SK-N-SH (cell line): ENCODE results near the gene ALDOA. TPM values are rescaled to one million over a fixed set of nuclear protein-coding genes. Genes with fewer than 3 reads are reported as not detected.

Experiments
- CTCF ChIA-PET: fragments of 300-600, 350-600 bp; formaldehyde crosslinking; extraction: SDS; loops from one replicate; lab custom pipeline; 2021; lab: Yijun Ruan, JAX
- POLR2A ChIA-PET: fragments of 350-600 bp; sonication (Branson Sonifier 250); formaldehyde crosslinking; extraction: SDS; loops from one replicate; lab custom pipeline; 2020; ENCODE audit warnings: antibody characterized with exemption, inconsistent platforms; lab: Yijun Ruan, JAX
- DNase-seq: peaks from one replicate; pipeline ENCODE4 v3.0.0; 2012
- H2AFZ ChIP-seq: fragments of 200-600 bp; sonication (generic); 2 replicates; pipeline ENCODE4 v1.8.1; 2016; ENCODE audit warnings: antibody characterized with exemption, mild to moderate bottlenecking, low read depth
- H3F3A ChIP-seq: fragments of 200-600 bp; sonication (generic); replicated peaks from 2 replicates; pipeline ENCODE3; 2016; ENCODE audit warnings: antibody characterized with exemption, mild to moderate bottlenecking; ENCODE audit not compliant: insufficient read depth
- H3K27ac ChIP-seq, 2 experiments: fragments of 200-500 bp in 1 of 2; fragments of 200-600 bp in 1 of 2; sonication (Bioruptor generic) in 1 of 2; sonication (generic), shearing (Covaris generic) in 1 of 2; 2 replicates each; pipeline versions ENCODE4 v1.5.1 to v1.6.1; 2014 to 2016; ENCODE audit warnings: low read depth in 2 of 2, inconsistent platforms in 1 of 2, low read length in 1 of 2, mild to moderate bottlenecking in 1 of 2, mixed read lengths in 1 of 2
- H3K27me3 ChIP-seq: fragments of 200-600 bp; sonication (generic), shearing (Covaris generic); 2 replicates; pipeline ENCODE4 v1.6.1; 2016; ENCODE audit warnings: mixed run types; ENCODE audit not compliant: insufficient read depth
- H3K36me3 ChIP-seq, 2 experiments: fragments of 200-500 bp in 1 of 2; fragments of 200-600 bp in 1 of 2; sonication (Bioruptor generic) in 1 of 2; sonication (generic) in 1 of 2; replicated peaks in 1 of 2; 2 replicates each; pipeline versions ENCODE3 to v1.5.1; 2014 to 2016; ENCODE audit warnings: low read length in 1 of 2, mild to moderate bottlenecking in 1 of 2; ENCODE audit not compliant: insufficient read depth in 2 of 2, control insufficient read depth in 1 of 2
- H3K4me1 ChIP-seq, 2 experiments: fragments of 200-500 bp in 1 of 2; fragments of 200-600 bp in 1 of 2; sonication (Bioruptor generic) in 1 of 2; sonication (generic), shearing (Covaris generic) in 1 of 2; 2 replicates each; pipeline versions ENCODE4 v1.5.1 to v1.6.1; 2014 to 2016; ENCODE audit warnings: low read depth in 1 of 2, low read length in 1 of 2, mixed run types in 1 of 2; ENCODE audit not compliant: insufficient read depth in 2 of 2, control insufficient read depth in 1 of 2
- H3K4me2 ChIP-seq: fragments of 200-600 bp; sonication (generic), shearing (Covaris generic); 2 replicates; pipeline ENCODE4 v1.6.1; 2017; ENCODE audit warnings: mixed run types
- H3K4me3 ChIP-seq, 2 experiments: fragments of 200-500 bp in 1 of 2; fragments of 200-600 bp in 1 of 2; sonication (Bioruptor generic) in 1 of 2; sonication (generic), shearing (Covaris generic) in 1 of 2; 2 replicates each; pipeline versions ENCODE4 v1.5.1 to v1.8.1; 2014 to 2016; ENCODE audit warnings: low read depth in 2 of 2, inconsistent platforms in 1 of 2, low read length in 1 of 2, mild to moderate bottlenecking in 1 of 2, mixed read lengths in 1 of 2, moderate library complexity in 1 of 2
- H3K79me2 ChIP-seq: fragments of 200-600 bp; sonication (generic); 2 replicates; pipeline ENCODE4 v1.8.1; 2017; ENCODE audit warnings: mild to moderate bottlenecking; ENCODE audit not compliant: insufficient read depth
- H3K9ac ChIP-seq: fragments of 200-600 bp; sonication (generic); 2 replicates; pipeline ENCODE4 v1.6.1; 2017; ENCODE audit warnings: mixed run types
- H3K9me2 ChIP-seq: fragments of 200-600 bp; sonication (generic); 2 replicates; pipeline ENCODE4 v1.6.1; 2017; ENCODE audit warnings: mixed run types
- H3K9me3 ChIP-seq: fragments of 200-600 bp; sonication (generic); 2 replicates; pipeline ENCODE4 v1.6.1; 2017; ENCODE audit warnings: mixed run types, mild to moderate bottlenecking, moderate library complexity
- H4K20me1 ChIP-seq: fragments of 200-600 bp; sonication (generic); 2 replicates; pipeline ENCODE4 v1.6.1; 2017; ENCODE audit warnings: mild to moderate bottlenecking, mixed run types; ENCODE audit not compliant: insufficient read depth
- ELF1 ChIP-seq: IDR thresholded peaks from 2 replicates; pipeline ENCODE4 v1.4.0; 2012
- EP300 ChIP-seq, 2 experiments: IDR thresholded peaks; 2 replicates each; pipeline versions ENCODE4 v1.4.0 to v1.6.1; 2012; ENCODE audit warnings: borderline replicate concordance in 1 of 2, low read depth in 1 of 2, low read length in 1 of 2
- EZH2phosphoT487 ChIP-seq: fragments of 200-600 bp; sonication (generic); IDR thresholded peaks from 2 replicates; pipeline ENCODE4 v1.6.1; 2017; ENCODE audit warnings: low read depth, mixed run types, mild to moderate bottlenecking, antibody characterized with exemption, moderate library complexity, borderline replicate concordance
- FOXJ3 ChIP-seq: sonication (generic); formaldehyde crosslinking; IDR thresholded peaks from 2 replicates; pipeline ENCODE4 v1.5.1; 2020; ENCODE audit warnings: mild to moderate bottlenecking, missing genetic modification reagents
- FOXM1 ChIP-seq: IDR thresholded peaks from 2 replicates; pipeline ENCODE4 v1.4.0; 2012; ENCODE audit warnings: low read depth, mild to moderate bottlenecking
- GABPA ChIP-seq: IDR thresholded peaks from 2 replicates; pipeline ENCODE4 v1.4.0; 2012; ENCODE audit warnings: low read depth, mild to moderate bottlenecking
- GATA2 ChIP-seq: sonication (generic); formaldehyde crosslinking; IDR thresholded peaks from 2 replicates; pipeline ENCODE4 v1.5.0; 2020; ENCODE audit warnings: mild to moderate bottlenecking, missing genetic modification reagents
- JUND ChIP-seq: IDR thresholded peaks from 2 replicates; pipeline ENCODE4 v1.4.0; 2012
- MAX ChIP-seq: IDR thresholded peaks from 2 replicates; pipeline ENCODE4 v1.4.0; 2012; ENCODE audit warnings: low read depth
- MXI1 ChIP-seq: IDR thresholded peaks from 2 replicates; pipeline ENCODE4 v1.6.1; 2012; ENCODE audit warnings: mild to moderate bottlenecking, low read depth, low read length, improper control_type of control experiment
- POLR2AphosphoS5 ChIP-seq: IDR thresholded peaks from 2 replicates; pipeline ENCODE4 v1.6.1; 2012; ENCODE audit warnings: low read depth, low read length
- RXRA ChIP-seq: IDR thresholded peaks from 2 replicates; pipeline ENCODE4 v1.4.0; 2012; ENCODE audit warnings: low read depth, mild to moderate bottlenecking, borderline replicate concordance
- SIN3A ChIP-seq: IDR thresholded peaks from 2 replicates; pipeline ENCODE4 v1.6.1; 2012; ENCODE audit warnings: low read depth, mild to moderate bottlenecking, low read length, moderate library complexity, borderline replicate concordance
- SMC3 ChIP-seq: IDR thresholded peaks from 2 replicates; pipeline ENCODE4 v1.6.1; 2012; ENCODE audit warnings: low read depth, low read length, improper control_type of control experiment
- TAF1 ChIP-seq: IDR thresholded peaks from 2 replicates; pipeline ENCODE4 v1.6.1; 2012; ENCODE audit warnings: low read depth, mild to moderate bottlenecking, low read length, moderate library complexity, borderline replicate concordance
- TEAD4 ChIP-seq: IDR thresholded peaks from 2 replicates; pipeline ENCODE4 v1.4.0; 2012; ENCODE audit warnings: mild to moderate bottlenecking, borderline replicate concordance; ENCODE audit not compliant: insufficient read depth
- YY1 ChIP-seq: IDR thresholded peaks from 2 replicates; pipeline ENCODE4 v1.4.0; 2012; ENCODE audit warnings: low read depth, mild to moderate bottlenecking
- WGBS: methylation state at CpG from one replicate; pipeline ENCODE4 v1.1.6; 2017; ENCODE audit warnings: low lambda C conversion rate; 5-methylcytosine and 5-hydroxymethylcytosine counted together
- polyA plus RNA-seq, 3 experiments: library from polyadenylated mRNA; depleted of rRNA; stranded (reverse); fragments of >200 nt; gene quantifications; 2 replicates each; pipeline ENCODE4 v1.2.3, GENCODE V29; 2012
- TF ChIP-seq, protein P1 (sequence below): IDR thresholded peaks from 2 replicates; pipeline ENCODE4 v1.6.1; 2012; ENCODE audit warnings: mild to moderate bottlenecking, low read depth, low read length, moderate library complexity

Gene ALDOA
- polyA plus RNA-seq, 1 of the 3 experiments (the other 2 are of a cell fraction): 641 TPM

- 6% methylated on average over 33 of the region's 67 CpGs for WGBS
- Histone ChIP-seq H3K36me3 (peaks cover 32 to 47% of the 10 kb centered on the region in 2 experiments), H2AFZ (no peak within 1 kb of the TSS), H3F3A (peaks cover 49% of the 10 kb centered on the region), H3K9ac (peak within 1 kb of the TSS; percentile 88), H3K4me3 (peak within 1 kb of the TSS; percentile 76 to 78), H4K20me1 (peaks cover 46% of the 10 kb centered on the region), H3K27ac (peak within 1 kb of the TSS; percentile 47 to 90), H3K79me2 (peaks cover 71% of the 10 kb centered on the region), H3K27me3 (no peaks in the 10 kb centered on the region), H3K9me3 (no peaks in the 10 kb centered on the region), H3K9me2 (no peaks in the 10 kb centered on the region), H3K4me2 (peak within 1 kb of the TSS; percentile 89), H3K4me1 (peaks cover 5 to 18% of the 10 kb centered on the region in 2 experiments; a peak in 3 of 4 replicates)
- peak; percentile 97 for DNase-seq
- POLR2A ChIA-PET: interaction anchor here (0.6 to 2.7 kb wide), 6 partner anchors 10 to 258 kb away, joined by 3 to 15 read pairs (median 4); partner anchors contain the start of genes ALDOA and TBX6
- CTCF ChIA-PET: interaction anchor here (1.3 to 4.4 kb wide), 3 partner anchors 16 to 59 kb away, joined by 3 to 31 read pairs (median 4); partner anchors contain the start of gene TBX6
- no peak for TF ChIP-seq TEAD4
- no peak for TF ChIP-seq RXRA
- TF ChIP-seq YY1: peak; percentile 70
- TF ChIP-seq GATA2: no peak
- TF ChIP-seq ELF1: peak; percentile 88
- TF ChIP-seq, protein P1, sequence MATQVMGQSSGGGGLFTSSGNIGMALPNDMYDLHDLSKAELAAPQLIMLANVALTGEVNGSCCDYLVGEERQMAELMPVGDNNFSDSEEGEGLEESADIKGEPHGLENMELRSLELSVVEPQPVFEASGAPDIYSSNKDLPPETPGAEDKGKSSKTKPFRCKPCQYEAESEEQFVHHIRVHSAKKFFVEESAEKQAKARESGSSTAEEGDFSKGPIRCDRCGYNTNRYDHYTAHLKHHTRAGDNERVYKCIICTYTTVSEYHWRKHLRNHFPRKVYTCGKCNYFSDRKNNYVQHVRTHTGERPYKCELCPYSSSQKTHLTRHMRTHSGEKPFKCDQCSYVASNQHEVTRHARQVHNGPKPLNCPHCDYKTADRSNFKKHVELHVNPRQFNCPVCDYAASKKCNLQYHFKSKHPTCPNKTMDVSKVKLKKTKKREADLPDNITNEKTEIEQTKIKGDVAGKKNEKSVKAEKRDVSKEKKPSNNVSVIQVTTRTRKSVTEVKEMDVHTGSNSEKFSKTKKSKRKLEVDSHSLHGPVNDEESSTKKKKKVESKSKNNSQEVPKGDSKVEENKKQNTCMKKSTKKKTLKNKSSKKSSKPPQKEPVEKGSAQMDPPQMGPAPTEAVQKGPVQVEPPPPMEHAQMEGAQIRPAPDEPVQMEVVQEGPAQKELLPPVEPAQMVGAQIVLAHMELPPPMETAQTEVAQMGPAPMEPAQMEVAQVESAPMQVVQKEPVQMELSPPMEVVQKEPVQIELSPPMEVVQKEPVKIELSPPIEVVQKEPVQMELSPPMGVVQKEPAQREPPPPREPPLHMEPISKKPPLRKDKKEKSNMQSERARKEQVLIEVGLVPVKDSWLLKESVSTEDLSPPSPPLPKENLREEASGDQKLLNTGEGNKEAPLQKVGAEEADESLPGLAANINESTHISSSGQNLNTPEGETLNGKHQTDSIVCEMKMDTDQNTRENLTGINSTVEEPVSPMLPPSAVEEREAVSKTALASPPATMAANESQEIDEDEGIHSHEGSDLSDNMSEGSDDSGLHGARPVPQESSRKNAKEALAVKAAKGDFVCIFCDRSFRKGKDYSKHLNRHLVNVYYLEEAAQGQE: 0 out of 2 replicates have a peak, but pooled peaks have one; percentile 17
- TF ChIP-seq SMC3: no peak
- TF ChIP-seq POLR2AphosphoS5: peak; percentile 98
- peak; percentile 70 for TF ChIP-seq MAX
- no peak for TF ChIP-seq FOXM1
- no peak for TF ChIP-seq EZH2phosphoT487
- TF ChIP-seq GABPA: peak; percentile 95
- peak in 1 of 2 experiments; percentile 53; a peak in 1 of 4 replicates for TF ChIP-seq EP300 (IDR thresholded peaks at IDR 0.05; ENCODE audit: borderline replicate concordance in 1 of 2, low read depth in 1 of 2, low read length in 1 of 2)
- peak; percentile 68; the same call in 1 of the 2 replicates for TF ChIP-seq SIN3A
- no peak for TF ChIP-seq FOXJ3
- peak; percentile 84 for TF ChIP-seq TAF1
- TF ChIP-seq MXI1: 0 out of 2 replicates have a peak, but pooled peaks have one; percentile 16
- TF ChIP-seq JUND: no peak
These were observed 10.1 kb downstream of the ALDOA start, which contains the start of gene PPP4C for GRCh38 chr16:30075503-30076275. PPP4C (plus strand) TSS chr16:30075994; CDS start chr16:30076378, 384 bp downstream.
